Measurements from ENCODE around the gene ADARB2.
"Not testable (repeated sequence)": the region's sequence is repeated elsewhere in the genome, so short reads cannot be mapped to it uniquely, and the experiment has no call there.

ADARB2 gene

DNA sequence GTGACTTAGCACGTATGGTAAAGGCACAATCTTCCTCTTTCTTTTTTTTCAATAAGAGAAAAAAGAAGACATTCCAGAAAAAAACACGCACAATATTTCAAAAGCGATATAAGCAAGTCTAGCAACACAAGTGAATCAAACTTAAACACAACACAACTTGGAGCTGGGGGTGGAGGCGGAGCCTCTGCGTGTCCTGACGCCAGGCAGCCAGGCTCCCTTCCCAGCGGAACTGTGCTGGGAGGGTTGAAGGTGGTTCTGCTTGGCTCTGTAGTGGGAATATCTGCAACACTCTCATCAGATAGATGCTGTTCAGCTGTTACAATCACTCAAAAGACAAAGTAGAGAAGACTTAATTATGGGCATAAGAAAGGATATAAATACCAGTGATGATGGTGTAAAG lies 469.8 kb downstream of the ADARB2 start:
- no peak for DNase-seq

- DNase-seq, result no peak
Observed at GRCh38 chr10:1267148-1267547, 470.2 kb downstream of the ADARB2 start.

DNA sequence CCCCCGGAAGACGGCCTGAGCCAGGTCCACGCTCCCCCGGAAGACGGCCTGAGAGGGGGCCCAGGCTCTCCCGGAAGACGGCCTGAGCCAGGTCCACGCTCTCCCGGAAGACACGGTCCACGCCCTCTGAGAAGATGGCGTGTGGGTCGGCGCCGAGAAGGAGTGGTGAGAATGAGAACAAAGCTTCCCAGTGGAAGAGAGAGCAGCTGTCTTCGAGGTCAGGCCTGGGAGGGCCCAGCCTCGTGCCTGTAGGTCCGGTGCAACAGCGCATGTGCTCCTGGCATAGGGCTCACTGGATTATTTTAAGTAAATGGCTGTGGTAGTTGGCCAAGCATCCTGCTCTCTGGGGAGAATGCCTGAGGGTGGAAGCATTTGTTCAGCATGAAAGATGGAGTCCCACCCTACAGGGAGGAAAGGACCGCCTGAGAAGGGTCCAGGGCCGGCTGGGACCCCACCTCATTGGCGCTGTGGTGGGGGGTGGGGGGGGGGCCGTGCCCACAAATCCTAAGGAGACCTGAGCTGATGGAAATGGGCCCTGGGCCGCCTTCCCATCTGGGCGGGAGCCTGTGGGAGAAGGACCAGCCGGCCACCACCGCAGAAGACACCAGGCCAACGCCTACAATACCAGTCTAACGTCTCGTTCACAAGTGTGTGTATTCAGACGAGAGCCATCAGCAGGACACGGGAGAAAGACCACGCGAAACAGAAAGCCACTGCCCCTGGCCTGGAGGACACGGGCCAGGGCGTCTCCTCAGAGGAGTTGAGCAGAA lies 471.1 kb downstream of the ADARB2 start:
- no peak for DNase-seq

DNA sequence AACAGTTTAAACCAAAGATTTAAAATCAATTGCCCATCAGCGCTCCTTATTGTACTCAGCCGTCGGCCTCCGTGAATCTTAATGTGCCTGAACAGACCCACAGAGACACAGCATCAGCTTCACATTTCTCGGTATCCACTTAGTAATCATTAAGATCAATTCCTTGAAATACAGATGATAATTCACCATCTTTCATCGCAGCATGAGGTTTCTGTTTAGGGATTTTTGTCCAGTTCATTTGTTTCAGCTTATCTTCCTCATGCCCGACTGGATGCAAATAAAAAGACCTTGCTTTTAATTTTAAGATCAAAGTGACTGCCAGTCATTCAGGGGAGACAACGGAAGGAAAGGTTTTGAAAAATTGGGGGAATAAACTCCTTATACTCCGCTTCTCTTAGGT lies 473.3 kb downstream of the ADARB2 start:
- no peak for DNase-seq

DNA sequence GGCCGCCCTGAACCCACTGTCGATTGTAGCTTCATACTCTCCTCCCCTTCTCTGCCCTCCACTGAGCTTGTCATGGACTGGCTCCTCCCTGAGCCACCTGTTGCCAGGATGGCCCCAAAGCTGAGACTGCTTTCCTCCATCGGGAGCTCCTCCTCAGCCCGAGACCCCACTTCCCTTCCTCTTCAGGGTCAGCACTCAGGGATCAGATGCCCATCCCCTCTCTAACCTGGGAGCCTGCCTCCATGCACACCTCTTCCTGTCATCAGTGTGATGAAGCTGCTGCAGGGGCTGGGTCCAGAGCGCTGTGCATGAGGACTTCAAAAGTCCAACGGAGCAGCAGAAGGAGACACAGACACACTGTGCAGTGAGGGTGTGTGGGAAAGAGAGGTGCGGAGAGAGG lies 480.1 kb downstream of the ADARB2 start:
- DNase-seq, result no peak

GRCh38 chr10:1256432-1256725 lies 480.9 kb downstream of the ADARB2 start:
- no peak for DNase-seq

GRCh38 chr10:1255600-1256431 lies 481.5 kb downstream of the ADARB2 start:
- no peak for DNase-seq

DNA sequence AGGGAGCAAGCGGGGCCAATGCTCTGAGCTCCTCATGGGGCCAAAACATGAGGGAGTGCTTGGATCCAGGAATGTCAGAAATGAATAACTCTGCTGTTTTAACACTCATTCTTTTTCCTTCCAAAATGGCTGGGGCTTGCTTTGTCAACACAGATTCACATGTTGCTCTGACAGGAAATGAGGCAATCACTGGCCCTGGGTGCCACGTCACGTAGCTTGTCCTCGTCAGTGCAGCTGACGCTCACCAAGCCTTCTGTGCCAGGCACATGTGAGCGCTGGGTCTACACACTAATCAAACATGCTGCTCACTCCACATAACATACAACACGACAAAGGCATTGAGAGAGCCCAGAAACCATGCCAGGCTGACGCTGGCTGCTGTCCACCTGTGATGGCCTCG lies 482.2 kb downstream of the ADARB2 start:
- no peak for DNase-seq

DNA sequence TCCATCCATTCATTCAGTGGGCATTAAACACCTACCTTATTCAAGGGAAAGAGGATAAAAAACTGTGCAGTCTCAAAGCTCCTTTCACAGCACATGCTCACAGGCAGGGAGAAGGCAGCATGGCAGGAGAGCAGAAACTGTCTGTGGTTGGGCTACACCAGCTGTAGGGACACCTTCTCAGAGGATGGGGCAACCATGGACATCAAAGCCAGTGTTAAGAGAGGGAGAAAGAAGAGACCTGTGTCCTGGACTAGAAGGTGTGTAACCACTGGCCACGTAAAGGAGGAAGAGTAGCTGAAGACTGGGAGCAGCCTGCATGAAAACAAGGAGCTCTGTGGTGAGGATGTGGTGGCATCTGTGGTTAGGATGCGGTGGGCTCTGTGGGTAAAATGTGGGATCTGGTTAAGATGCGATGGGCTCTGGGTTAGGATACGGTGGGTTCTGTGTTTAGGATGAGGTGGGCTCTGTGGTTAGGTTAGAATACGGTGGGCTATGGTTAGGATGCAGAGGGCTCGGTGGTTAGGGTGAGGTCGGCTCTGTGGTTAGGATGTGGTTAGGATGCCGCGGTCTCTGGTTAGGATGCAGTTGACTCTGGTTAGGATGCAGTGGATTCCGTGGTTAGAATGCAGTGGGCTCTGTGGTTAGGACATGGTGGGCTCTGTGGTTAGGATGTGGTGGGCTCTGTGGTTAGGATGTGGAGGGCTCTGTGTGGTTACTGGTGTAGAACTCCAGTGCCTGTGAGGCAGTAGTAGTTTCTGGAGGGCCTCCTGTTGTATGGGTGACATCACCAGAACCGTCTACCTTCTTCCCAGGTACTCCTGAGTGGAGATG lies 483.6 kb downstream of the ADARB2 start:
- no peak for DNase-seq

DNA sequence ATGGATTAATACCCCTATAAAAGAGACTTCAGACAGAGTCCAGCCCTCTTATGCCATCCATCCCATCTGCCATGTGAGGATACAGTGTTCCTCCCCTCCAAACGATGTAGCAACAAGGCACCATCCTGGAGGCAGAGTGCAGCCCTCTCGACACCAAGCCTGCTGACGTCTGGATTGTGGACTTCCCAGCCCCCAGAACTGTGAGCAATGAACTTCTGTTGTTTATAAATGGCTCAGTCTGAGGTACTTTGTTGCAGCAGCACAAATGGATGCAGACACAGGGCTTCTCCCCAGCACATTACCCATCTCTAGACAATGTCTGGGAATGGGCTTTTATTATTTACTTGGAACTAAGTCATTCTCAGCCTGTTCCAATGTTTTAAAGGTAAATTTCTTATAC lies 485.6 kb downstream of the ADARB2 start:
- no peak for DNase-seq

DNA sequence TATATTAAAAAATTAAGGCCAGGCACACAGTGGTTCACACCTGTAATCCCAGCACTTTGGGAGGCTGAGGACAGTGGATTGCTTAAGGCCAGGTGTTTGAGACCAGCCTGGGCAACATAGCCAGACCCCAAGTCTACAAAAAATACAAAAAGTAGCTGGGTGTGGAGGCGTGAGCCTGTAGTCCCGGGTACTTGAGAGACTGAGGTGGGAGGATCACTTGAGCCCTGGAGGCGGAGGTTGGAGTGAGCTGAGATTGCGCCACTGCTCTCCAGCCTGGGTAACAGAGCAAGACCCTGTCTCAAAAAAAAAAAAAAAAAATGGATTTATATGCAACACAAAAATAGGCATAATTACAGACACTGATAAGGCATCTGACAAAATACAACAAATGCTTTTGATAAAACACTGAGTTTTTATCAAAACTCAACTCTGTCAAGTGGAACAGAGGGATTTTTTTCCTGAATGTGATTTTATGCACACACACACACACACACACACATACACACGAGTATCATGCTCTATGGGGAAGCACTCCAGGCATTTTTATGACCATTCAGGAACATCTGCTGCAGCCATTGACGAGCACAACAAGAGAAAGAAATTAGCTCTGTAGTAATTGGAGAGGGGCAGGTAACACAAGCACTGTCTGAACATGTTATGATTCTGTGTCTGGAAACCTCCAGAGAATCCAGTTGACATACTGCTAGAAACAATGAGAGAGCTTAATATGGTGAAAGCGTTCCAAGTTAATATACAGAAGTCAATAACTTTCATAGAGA lies 488.0 kb downstream of the ADARB2 start:
- DNase-seq, result no peak

DNA sequence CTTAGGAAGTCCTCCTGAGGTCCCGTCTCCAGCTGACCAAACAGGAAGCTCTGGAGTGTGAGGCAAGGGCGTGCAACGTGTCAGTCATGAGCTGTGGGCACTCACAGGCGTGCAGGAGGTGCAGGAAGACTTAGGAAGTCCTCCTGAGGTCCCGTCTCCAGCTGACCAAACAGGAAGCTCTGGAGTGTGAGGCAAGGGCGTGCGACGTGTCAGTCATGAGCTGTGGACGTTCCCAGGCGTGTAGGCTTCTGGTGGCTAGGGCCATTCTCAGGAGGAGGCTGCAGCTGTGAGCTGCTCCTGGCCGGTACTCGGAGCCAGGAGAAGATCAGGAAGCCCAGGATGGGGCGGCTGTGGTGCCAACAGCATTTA lies 489.1 kb downstream of the ADARB2 start:
- not testable (repeated sequence) for DNase-seq

GRCh38 chr10:1247598-1248261 lies 489.6 kb downstream of the ADARB2 start:
- DNase-seq, result no peak

DNA sequence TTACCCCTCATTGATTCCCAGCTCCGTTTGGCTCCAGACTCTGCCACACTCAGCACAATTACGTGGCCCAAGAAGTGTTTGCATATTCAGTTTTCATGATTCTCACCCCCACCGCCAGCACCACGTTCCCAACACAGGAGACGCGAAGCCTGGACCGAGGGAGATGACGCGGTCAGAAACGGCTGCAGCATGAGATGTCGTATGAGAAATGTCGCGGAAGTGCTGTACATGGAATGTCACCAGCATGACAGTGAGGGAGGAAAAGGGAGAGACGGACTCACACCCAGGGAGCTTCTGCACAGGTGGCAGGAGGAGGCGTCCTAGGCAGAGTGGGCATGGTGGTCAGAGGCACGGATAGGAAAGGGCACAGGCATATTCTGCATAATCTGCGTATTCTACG lies 492.8 kb downstream of the ADARB2 start:
- DNase-seq, result no peak

DNA sequence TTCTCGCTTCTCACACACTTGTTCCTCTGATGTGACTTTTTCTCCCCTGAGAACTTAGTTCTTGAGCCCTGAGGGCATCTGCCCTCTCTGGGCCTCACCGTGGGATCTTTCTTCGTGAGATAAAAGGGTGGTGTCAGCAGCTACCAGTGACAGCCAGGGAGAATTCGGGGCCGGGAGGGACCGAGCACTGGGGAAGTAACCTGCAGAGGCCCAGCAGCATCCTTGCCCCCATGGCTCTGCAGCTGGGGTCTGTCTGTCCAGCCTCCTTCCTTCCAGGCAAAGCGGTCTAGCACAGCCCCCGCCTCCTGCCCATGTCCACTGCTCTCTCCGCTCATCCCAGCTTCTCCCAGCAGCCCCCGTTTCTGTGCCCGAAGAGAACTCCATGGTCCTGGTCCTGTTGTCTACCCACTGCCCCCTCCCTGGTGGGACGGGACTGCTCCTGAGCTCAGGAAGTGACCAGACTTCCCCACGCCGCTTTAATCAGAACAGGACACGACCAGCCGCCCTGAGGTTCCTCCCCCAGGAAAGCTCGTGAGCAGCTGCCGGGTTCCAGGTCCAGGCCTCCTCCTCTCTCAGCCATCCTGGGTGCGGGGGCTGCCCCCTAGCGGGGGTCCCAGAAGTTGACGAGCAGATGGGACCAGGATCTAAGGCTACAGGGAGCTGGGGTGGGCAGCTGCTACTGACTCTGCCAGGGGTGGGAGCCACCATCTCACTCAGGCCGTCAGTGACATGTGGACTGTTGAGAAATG lies 493.7 kb downstream of the ADARB2 start:
- DNase-seq, result no peak

DNA sequence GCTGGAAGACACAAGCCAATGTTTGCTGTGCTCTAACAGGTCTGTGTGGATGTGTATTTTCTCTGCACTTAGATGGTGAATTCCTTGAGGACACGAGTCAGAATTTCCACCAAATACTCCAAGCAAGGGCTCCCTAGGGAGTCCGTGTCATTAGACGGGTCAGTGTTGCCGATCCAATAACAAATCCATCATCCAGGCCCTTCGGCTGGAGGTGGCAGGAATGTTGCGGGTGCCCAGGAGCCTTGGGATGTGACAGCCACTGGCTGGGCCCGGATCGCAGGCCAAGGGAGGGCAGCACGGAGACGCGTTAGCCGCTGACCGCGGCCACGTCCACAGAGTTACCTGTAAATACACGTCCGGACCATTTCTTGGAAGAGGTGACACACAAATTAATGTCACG lies 494.4 kb downstream of the ADARB2 start:
- no peak for DNase-seq

GRCh38 chr10:1241973-1242935 lies 495.1 kb downstream of the ADARB2 start:
- no peak for DNase-seq

- DNase-seq, result no peak
Observed at GRCh38 chr10:1241322-1241890, 495.9 kb downstream of the ADARB2 start.

GRCh38 chr10:1240341-1240775 lies 497.0 kb downstream of the ADARB2 start:
- peak; percentile 14 for DNase-seq

- no peak for DNase-seq
Observed at GRCh38 chr10:1233031-1233430, 504.3 kb downstream of the ADARB2 start.

Data from GDM1 (cell line).